HG03432 (cell line): ENCODE measurements around the gene CEP97.

ENCODE experiments used
- ATAC-seq: cut with Tn5 transposase; IDR thresholded peaks from one replicate; pipeline ENCODE4 v1.9.1; 2021; ENCODE audit warnings: mild to moderate bottlenecking, moderate library complexity; ENCODE audit not compliant: unreplicated experiment

Gene CEP97

GRCh38 chr3:101813817-101814440 is 89.5 kb downstream of the CEP97 start:
- no peak for ATAC-seq

- ATAC-seq = no peak
Measured at GRCh38 chr3:101814835-101815234, 90.4 kb downstream of the CEP97 start.

GRCh38 chr3:101816215-101817149 is 92.1 kb downstream of the CEP97 start:
- ATAC-seq = no peak

GRCh38 chr3:101817992-101818391 is 93.6 kb downstream of the CEP97 start:
- peak; percentile 49 for ATAC-seq

GRCh38 chr3:101819649-101820206 is 95.3 kb downstream of the CEP97 start:
- peak; percentile 72 for ATAC-seq
